HG02763 (cell line): ENCODE results near the gene AOPEP.
"Not testable (repeated sequence)": the region's sequence is repeated elsewhere in the genome, so short reads cannot be mapped to it uniquely, and the experiment has no call there.

Experiments
- ATAC-seq: cut with Tn5 transposase; IDR thresholded peaks from one replicate; pipeline ENCODE4 v1.9.1; 2021; ENCODE audit warnings: mild to moderate bottlenecking, moderate library complexity; ENCODE audit not compliant: unreplicated experiment

Gene AOPEP

GRCh38 chr9:94864862-94865509 is 138.5 kb downstream of the AOPEP start:
- no peak for ATAC-seq

GRCh38 chr9:94865582-94866452 is 139.3 kb downstream of the AOPEP start:
- no peak for ATAC-seq

- no peak for ATAC-seq
Measured at GRCh38 chr9:94866770-94867169, 140.3 kb downstream of the AOPEP start.

GRCh38 chr9:94867281-94867841 is 140.9 kb downstream of the AOPEP start:
- no peak for ATAC-seq

GRCh38 chr9:94867842-94868312 is 141.4 kb downstream of the AOPEP start:
- no peak for ATAC-seq

- no peak for ATAC-seq
Measured at GRCh38 chr9:94868464-94868863, 142.0 kb downstream of the AOPEP start.

GRCh38 chr9:94869415-94869843 is 142.9 kb downstream of the AOPEP start:
- ATAC-seq: no peak

GRCh38 chr9:94870465-94870792 is 143.9 kb downstream of the AOPEP start:
- no peak for ATAC-seq

- ATAC-seq: no peak
Measured at GRCh38 chr9:94870793-94871558, 144.5 kb downstream of the AOPEP start.

- ATAC-seq: no peak
Measured at GRCh38 chr9:94872083-94872833, 145.8 kb downstream of the AOPEP start.

- ATAC-seq: no peak
Measured at GRCh38 chr9:94872891-94873511, 146.5 kb downstream of the AOPEP start.

- no peak for ATAC-seq
Measured at GRCh38 chr9:94874316-94874715, 147.8 kb downstream of the AOPEP start.

GRCh38 chr9:94875300-94876020 is 149.0 kb downstream of the AOPEP start:
- peak; percentile 51 for ATAC-seq

GRCh38 chr9:94878804-94879203 is 152.3 kb downstream of the AOPEP start:
- ATAC-seq: not testable (repeated sequence)

GRCh38 chr9:94879230-94879629 is 152.7 kb downstream of the AOPEP start:
- no peak for ATAC-seq

GRCh38 chr9:94881023-94881422 is 154.5 kb downstream of the AOPEP start:
- no peak for ATAC-seq

GRCh38 chr9:94881454-94881853 is 155.0 kb downstream of the AOPEP start:
- ATAC-seq: no peak

- no peak for ATAC-seq
Measured at GRCh38 chr9:94881940-94882339, 155.4 kb downstream of the AOPEP start.

GRCh38 chr9:94882966-94883641 is 156.6 kb downstream of the AOPEP start:
- ATAC-seq: no peak
